NCI-H146 treated with DMSO at 0.1 percent for 48 hours (cell line): ENCODE data around the gene SLC22A1.
"Not testable (repeated sequence)": the region's sequence is repeated elsewhere in the genome, so short reads cannot be mapped to it uniquely, and the experiment has no call there.

Experiments used
- DNase-seq: peaks from one replicate; lab custom pipeline; 2025; ENCODE audit not compliant: unreplicated experiment; lab: John Stamatoyannopoulos, UW

Gene SLC22A1

DNA sequence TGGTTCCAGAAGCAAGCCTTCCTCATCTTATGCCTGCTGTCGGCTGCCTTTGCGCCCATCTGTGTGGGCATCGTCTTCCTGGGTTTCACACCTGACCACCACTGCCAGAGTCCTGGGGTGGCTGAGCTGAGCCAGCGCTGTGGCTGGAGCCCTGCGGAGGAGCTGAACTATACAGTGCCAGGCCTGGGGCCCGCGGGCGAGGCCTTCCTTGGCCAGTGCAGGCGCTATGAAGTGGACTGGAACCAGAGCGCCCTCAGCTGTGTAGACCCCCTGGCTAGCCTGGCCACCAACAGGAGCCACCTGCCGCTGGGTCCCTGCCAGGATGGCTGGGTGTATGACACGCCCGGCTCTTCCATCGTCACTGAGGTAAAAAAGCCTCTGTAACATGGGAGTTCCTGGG lies 366 bp downstream of the SLC22A1 start:
- DNase-seq: no peak

DNA sequence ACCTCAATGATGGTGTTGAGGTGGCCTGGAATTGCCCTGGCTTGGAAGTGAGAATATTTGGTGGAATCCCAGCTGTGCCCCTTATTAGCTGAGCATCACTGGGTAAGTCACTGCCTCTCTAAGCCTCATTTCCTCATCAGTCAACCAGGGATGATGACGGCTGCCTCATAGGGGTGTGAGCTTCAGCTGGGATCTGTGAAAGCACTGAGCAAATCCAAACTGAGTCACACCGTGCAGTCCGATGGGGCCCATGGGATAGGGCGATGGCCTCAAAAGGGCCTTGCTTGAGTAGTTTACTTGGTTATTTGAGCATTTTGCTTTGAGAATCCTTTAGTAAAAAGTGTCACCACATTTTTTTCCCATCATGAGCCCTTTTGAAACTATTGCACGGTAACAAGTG lies 1.1 kb downstream of the SLC22A1 start:
- no peak for DNase-seq

DNA sequence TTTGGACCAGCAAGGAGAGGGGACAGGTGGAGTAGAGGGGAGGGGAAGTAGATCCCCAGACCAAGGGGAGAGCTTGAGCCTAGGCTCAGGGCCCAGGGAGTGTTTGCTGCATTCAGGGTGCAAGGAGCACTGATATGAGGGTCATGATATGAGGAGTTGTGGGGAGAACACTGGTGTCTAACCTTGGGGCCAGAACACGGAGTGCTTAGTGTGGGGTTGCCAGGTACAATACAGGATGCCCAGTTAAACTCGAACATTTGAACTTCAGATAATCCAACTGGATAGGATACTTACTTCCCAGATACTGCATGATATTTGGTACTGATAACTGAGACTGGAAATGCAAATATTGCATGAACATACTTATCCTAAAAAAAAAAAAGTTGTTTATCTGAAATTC lies 2.4 kb downstream of the SLC22A1 start:
- DNase-seq: no peak

DNA sequence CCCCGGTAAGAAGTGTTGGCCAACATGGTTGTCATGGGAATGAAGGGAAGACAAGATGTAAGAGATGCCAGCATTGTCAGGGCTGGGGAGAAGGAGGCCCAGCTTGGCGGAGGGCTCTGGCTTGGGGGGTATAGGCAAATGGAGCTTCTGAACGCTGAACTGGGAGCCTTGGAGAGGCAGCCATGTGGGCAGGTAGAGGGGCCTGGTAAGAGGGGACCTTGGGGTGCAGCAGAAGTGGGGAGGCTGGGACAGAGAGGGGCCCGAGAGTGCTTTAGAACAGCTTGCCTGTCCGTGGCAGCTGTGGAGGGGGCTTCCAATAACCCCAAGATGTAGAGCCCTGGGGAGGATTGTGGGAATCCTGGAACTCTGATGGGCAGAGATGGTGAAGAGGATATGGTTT lies 3.0 kb downstream of the SLC22A1 start:
- no peak for DNase-seq

DNA sequence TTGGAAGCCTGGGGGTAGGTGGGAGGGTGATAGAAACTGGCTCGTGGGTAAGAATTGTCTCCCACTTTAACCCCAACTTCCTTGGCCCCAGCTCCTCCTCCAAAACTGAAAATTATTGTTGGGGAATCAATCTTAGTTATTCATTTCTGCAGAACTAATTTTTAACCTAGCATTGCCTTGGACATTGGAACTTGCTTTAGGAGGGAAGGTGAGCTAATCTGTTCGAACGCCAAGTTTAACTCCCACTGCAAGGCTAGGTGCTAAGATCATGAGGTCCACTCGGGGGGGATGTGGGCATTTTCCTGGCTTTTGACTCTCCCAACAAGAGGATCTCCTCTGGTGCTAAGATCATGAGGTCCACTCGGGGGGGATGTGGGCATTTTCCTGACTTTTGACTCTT lies 3.5 kb downstream of the SLC22A1 start:
- DNase-seq: not testable (repeated sequence)

DNA sequence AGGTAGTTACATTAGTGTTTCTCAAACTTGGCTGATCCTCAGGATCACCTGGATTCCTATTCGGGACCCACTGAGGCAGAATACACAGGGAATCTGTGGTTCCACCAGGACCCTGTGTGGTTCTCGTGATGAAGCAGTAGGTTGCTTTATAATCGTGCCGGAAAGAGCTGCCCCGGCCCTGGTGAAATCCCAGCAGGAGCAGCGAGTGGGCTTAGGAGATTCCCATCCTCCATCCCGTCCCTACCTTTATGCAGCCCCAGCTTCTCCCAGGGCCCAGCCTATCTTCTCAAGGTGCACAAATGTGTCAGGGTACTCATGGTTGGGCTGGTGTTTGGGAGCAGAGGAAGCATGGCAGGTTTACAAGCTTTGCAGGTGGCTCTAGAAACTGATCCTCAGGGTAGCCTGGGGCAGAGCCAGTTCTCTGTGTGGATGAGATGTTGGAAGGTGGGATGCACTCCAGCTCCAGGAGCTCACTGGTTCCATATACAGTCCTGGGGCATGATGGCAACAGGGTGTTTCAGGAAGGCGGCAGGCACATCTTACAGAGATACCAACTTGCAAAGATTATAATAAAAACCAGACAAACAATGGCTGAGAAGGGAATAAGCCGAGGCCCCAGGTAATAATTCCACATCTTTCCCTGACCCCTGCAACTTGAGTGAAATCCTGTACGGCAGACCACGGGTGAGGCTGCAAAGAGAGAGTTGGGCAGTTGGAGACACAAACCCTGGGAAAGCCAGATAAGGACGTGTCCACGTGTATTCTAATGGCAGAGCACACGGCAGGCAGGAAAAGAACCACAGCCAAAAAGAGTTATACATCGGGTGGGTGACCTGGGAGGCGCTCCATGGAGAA lies 5.9 kb downstream of the SLC22A1 start:
- DNase-seq: no peak

DNA sequence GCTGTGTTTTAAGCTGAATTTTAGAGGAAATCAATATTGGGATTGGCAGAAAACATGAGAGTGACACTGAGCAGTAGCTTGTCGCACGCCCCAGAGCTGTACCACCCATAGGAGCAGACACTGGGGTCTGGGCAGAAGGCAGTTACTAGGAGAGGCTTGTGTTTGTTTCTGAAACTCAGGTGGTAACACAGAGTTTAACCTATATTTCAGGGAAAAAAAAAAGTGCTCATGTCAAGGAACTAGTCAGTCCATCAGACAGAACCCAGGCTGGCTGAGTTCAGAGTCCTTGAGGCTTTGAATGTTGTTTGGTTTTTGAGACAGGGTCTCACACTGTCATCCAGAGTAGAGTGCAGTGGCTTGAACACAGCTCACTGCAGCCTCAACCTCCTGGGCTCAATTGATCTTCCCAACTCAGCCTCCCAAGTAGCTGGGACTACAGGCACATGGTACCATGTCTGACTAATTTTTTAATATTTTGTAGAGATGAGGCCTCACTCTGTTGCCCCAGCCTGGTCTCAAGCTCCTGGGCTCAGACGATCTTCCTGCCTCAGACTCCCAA lies 6.6 kb downstream of the SLC22A1 start:
- no peak for DNase-seq

DNA sequence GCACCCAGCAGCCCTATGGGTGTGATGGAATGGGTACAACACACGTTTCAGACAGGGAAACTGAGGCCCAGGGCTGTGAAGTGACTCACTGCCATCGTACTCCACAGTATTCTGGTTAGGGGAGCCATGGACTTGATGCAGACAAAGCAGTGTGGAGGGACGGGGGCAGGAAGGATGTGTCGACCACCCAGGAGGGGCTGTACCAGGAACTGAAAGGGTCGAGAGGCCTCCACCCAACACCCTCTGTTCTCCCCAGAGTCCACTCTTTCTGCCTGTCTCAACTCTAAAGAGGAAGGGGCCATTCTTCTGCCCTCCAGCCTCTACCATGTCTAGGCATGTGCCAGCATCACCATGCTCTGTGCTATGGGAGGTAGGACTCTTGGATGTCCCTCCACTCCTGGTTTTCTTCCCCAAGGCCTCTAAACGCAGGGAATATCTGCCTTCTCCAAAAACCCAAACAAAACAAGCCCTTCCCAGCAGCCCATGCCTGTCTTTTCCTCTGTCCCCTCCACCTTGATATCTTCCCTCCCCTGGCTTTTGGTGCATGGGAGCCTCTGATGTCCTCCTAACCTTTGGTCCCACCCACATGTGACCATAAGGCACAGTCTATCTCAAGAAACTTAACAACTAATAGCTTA lies 7.4 kb downstream of the SLC22A1 start:
- DNase-seq: no peak

DNA sequence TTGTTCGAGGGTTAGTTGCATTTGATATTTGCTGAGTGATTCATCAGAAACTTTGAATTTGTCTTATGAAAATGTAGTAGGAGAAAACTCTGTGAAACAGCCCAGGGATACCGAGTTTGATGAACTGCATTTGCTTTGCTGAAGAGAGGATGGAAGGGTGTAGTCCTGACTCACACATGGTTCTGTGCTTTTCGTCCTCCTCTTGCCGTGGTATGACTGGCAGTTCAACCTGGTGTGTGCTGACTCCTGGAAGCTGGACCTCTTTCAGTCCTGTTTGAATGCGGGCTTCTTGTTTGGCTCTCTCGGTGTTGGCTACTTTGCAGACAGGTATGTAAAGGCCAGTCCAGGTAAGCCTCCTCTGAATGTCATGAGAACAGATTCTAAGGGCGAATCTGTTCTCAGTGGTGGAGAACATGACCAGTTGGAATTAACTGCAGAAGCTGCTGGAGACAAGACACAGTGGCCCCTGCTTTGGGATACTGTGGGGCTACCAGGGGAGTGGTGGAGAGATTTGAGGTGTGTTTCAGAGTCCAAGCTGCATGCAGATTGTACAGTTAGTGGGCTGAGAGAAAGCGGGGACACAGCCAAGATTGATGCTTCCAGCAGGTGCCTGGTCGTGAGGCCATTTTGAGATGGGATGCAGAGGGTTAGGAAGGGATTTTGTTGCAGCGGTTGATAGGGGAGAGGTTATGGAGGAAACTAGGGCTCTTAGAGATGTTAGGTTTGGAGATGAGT lies 8.4 kb downstream of the SLC22A1 start:
- DNase-seq: no peak

DNA sequence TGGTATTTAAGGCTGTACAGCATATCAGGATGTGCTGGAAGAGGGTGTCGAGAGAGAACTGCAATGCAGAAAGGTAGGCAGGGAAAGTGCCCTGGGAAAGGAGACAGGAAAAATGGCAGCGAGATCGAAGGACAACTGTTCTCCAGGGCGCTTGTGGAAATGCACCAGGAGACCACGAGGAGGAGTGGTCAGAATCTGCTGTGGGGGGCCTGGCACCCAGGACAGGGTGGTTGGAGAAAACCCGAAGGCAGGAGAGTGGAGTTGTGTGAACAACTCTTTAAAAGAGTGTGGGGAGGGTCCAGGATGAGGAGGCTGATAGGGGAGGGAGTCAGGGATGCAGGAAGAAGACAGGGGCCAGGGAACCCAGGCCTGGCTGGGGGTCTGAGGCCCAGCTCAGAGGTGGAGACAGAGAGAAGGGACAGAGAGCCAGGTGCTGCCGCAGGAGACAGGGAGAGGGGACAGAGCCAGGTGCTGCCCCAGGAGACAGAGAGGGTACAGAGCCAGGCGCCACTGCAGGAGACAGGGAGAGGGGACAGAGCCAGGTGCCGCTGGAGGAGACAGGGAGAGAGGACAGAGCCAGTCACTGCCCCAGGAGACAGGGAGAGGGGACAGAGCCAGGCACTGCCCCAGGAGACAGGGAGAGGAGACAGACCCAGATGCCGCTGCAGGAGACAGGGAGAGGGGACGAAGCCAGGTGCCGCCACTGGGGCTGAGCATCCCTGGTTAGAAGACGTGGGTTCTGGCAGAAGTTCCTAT lies 9.3 kb downstream of the SLC22A1 start:
- DNase-seq: no peak

DNA sequence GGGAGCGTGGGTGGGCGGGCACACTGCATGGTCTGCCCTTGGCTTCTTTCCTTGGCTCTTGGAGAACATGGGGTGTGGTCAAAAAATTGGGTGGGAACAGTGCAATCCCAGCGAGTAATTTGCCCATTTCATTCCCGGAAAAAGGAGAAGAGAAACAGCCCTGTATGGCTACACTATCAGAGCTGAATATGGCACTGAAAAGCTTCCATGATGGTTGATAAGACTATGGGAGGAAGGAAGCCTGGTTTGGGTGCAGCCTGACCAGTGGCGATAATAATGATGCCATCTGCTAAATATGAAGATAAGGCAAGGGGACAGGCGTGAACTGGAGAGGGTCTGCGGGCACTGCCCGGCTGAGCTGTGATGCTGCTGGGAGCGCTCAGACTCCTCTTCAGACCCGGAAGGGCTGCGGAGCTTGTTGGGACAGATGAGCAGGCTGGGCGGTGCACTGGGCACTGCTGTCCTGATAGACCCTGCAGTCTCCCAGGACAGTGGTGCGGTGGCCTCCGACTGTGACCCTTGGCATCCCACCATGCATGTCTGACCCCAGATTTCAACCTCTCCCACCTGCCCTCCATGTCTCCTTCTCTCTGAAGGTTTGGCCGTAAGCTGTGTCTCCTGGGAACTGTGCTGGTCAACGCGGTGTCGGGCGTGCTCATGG lies 10.2 kb downstream of the SLC22A1 start:
- no peak for DNase-seq

DNA sequence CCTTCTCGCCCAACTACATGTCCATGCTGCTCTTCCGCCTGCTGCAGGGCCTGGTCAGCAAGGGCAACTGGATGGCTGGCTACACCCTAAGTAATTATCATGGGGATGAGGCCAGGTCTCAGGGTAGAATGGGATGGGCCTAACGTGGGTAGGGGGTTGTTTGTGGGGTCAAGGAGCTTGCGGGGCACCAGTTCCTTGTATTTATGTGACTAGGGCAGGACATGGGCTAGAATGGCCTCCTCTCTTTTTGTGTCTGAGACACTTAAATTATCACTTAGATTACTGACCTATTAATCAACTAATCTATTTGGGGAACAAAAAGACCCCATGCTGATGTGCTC lies 10.7 kb downstream of the SLC22A1 start:
- no peak for DNase-seq

DNA sequence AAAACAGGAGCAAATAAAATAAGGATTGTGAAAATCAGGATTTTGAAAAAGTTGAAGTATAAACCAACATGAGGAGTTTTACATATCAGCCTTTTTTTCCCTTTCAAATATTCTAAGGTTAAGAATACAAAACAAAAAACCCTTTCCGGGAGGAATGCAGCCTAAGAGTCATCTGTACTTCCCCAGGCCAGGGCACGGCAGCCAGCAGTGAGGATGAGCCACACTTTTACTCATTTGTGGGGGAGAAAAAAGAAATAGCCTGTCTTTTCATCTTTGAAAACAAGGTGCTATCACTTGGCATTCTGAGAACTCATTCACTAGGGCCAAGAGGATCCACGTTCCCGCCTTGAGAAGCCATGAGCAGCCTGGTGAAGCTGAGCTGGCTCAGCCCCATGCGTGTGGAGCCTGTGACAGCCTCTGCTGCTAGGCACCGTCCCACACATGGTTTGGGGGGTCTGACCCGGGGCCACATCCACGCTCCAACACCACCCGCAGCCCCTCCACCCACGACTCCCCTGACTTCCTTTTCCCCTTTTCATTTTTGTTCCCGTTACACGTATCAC lies 11.2 kb downstream of the SLC22A1 start:
- no peak for DNase-seq

DNA sequence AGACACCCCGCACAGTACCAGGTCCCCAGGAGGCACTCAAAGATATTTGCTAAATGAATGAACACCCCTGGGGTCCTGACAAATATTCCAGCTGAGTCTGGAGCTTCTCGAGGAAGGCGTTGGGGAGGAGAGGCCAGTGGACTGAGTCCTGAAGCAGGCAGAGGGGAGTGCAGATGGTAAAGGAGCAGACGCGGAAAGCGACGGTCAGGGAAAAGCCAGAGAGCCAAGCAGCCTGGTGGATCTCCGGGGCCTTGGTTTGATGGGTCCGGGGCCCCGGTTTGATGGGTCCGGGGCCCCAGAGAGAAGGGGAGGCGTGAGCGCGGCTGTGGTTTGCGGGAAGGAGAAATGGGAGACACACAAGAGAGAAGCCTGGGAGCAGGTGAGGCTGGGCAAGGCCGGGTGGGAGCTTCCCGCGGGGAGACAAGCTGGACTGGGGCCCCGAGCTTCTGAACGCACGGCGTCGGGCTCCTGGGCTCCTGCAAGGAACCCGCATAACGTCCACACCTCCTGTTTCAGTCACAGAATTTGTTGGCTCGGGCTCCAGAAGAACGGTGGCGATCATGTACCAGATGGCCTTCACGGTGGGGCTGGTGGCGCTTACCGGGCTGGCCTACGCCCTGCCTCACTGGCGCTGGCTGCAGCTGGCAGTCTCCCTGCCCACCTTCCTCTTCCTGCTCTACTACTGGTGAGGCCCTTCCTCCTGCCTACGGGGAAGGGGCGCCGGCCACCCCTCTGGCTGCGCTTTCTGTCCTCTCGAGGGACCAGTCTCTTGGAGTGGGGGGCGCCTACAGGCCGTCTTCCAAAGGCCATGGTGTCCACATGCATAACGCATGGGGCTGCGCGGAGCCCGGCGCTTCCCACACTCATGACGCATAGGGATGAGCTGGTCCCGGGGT lies 12.1 kb downstream of the SLC22A1 start:
- no peak for DNase-seq

DNA sequence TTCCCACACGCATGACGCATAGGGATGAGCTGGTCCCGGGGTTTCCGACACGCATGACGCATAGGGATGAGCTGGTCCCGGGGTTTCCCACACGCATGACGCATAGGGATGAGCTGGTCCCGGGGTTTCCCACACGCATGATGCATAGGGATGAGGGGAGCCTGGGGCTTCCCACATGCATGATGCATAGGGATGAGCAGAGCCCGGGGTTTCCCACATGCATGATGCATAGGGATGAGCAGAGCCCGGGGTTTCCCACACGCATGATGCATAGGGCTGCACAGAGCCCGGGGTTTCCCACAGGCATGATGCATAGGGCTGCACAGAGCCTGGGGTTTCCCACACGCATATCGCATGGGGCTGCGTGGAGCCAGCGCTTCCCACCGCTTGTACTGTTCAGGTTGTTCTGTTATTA lies 12.7 kb downstream of the SLC22A1 start:
- DNase-seq: not testable (repeated sequence)

DNA sequence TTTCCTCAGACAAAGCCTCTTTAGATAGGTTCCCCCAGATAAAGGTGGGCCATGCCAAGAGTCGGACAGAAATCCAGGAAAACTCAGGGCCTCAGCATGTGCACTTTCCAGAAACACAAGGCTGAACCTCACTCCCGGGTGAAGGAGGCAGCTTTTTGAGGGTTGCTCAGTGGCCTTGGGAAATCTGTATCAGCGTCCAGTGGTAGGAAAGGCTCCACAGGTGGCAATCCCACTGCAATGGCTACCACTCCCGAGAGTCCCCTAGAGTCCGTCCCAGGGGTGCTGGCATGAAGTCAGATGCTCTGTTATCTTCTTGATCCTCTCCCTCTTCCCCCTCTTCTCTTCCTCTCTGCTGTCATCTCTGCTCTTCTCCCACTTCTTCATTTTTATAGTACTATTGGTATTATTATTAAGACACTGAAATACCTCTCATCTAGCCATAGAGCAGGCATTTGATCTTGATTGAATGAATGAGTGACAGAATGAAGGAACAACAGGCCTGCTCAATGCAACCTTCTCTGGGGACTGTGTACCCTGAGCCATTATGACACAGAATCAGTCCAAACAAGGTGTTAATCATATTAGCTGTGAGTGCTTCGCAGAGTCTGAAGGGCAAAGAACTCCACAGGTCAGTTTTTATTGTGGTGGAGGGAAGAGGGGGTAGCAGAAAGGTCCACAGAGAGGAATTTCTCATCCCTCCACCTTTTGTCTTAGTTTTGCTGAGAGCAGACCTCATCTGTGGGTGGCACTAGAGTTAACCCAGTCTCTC lies 13.3 kb downstream of the SLC22A1 start:
- no peak for DNase-seq

DNA sequence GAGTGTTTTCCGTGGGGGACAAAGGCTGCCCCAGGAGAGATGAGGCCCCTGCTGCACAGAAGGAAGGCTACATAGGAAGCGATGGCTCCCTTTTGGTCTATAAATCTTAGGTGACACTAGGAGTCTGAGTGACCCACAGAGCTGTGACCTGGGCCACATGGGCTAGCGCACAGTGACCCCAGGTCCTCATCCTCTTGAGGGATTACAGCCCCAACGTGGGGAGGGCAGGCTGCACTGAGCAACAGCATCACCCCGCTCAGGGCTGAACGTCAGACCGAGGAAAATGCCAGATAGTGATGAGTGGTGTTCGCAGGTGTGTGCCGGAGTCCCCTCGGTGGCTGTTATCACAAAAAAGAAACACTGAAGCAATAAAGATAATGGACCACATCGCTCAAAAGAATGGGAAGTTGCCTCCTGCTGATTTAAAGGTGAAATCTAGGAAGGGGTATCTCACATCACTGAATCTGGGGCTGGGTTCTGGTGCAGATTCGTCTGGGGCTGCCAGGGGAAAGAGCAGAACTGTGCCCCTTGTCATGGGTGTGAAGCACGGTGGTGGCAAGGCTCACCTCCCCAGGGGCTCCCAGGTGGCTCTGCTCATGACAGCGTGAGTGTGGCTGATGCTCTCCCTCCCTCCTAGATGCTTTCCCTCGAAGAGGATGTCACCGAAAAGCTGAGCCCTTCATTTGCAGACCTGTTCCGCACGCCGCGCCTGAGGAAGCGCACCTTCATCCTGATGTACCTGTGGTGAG lies 14.5 kb downstream of the SLC22A1 start:
- peak; percentile 29 for DNase-seq
